Neural crest cell (in vitro differentiated cells): ENCODE measurements around the gene PI16. TPM values are rescaled to one million over a fixed set of nuclear protein-coding genes. Genes with fewer than 3 reads are reported as not detected.

Source experiments
- DNase-seq: peaks from one replicate; pipeline ENCODE4 v3.0.0; 2021; ENCODE audit warnings: low read depth, mixed read lengths, low spot score
- H3K27ac Mint-ChIP-seq: one replicate; pipeline ENCODE4 v1.8.0; 2021; ENCODE audit warnings: mild to moderate bottlenecking, mixed read lengths; ENCODE audit not compliant: unreplicated experiment
- H3K27me3 Mint-ChIP-seq: 2 replicates; pipeline ENCODE4 v1.8.0; 2021; ENCODE audit warnings: low read depth, mild to moderate bottlenecking, mixed read lengths
- H3K36me3 Mint-ChIP-seq: 2 replicates; pipeline ENCODE4 v1.8.0; 2021; ENCODE audit warnings: low read depth, mild to moderate bottlenecking, mixed read lengths
- H3K4me1 Mint-ChIP-seq: 2 replicates; pipeline ENCODE4 v1.8.0; 2021; ENCODE audit warnings: mixed read lengths
- H3K4me3 Mint-ChIP-seq: one replicate; pipeline ENCODE4 v1.8.0; 2021; ENCODE audit warnings: mild to moderate bottlenecking, mixed read lengths
- H3K9me3 Mint-ChIP-seq: 2 replicates; pipeline ENCODE4 v1.8.0; 2021; ENCODE audit warnings: mixed read lengths
- CTCF ChIP-seq: fragments of 200-600 bp; sonication (generic); conservative IDR thresholded peaks from 2 replicates; pipeline ENCODE4 v1.5.0; 2021; ENCODE audit warnings: antibody characterized with exemption, mild to moderate bottlenecking
- total RNA-seq: library from RNA; stranded (reverse); gene quantifications from 2 replicates; pipeline ENCODE4 v1.2.1, GENCODE V29; 2021

Gene PI16
- total RNA-seq, 1 donor from 2014 or later = not detected

GRCh38 chr6:36916126-36916525, 38.4 kb upstream of the PI16 start:
- DNase-seq = no peak
- Mint-ChIP-seq H3K36me3 (peaks cover 2% of the 10 kb centered on the region), H3K27ac (no peak overlapping the region), H3K27me3 (no peaks in the 10 kb centered on the region), H3K9me3 (no peaks in the 10 kb centered on the region), H3K4me1 (no peaks in the 10 kb centered on the region), H3K4me3 (no peak overlapping the region)
- no peak for TF ChIP-seq CTCF

- Mint-ChIP-seq H3K4me3 (no peak overlapping the region), H3K27ac (no peak overlapping the region), H3K9me3 (no peaks in the 10 kb centered on the region), H3K36me3 (peaks cover 2% of the 10 kb centered on the region), H3K27me3 (no peaks in the 10 kb centered on the region), H3K4me1 (no peaks in the 10 kb centered on the region)
- no peak for TF ChIP-seq CTCF
- no peak for DNase-seq
Measured at GRCh38 chr6:36917541-36918193, 36.9 kb upstream of the PI16 start.

GRCh38 chr6:36920049-36920448, 34.5 kb upstream of the PI16 start:
- TF ChIP-seq CTCF = no peak
- Mint-ChIP-seq H3K36me3 (peaks cover 2% of the 10 kb centered on the region), H3K27ac (no peak overlapping the region), H3K27me3 (no peaks in the 10 kb centered on the region), H3K4me1 (no peaks in the 10 kb centered on the region), H3K9me3 (no peaks in the 10 kb centered on the region), H3K4me3 (no peak overlapping the region)
- DNase-seq = no peak

- Mint-ChIP-seq H3K4me1 (no peaks in the 10 kb centered on the region), H3K4me3 (no peak overlapping the region), H3K36me3 (peaks cover 2% of the 10 kb centered on the region), H3K27ac (no peak overlapping the region), H3K9me3 (no peaks in the 10 kb centered on the region), H3K27me3 (no peaks in the 10 kb centered on the region)
- no peak for DNase-seq
- TF ChIP-seq CTCF = no peak
Measured at GRCh38 chr6:36920546-36920945, 34.0 kb upstream of the PI16 start.

- H3K36me3 Mint-ChIP-seq = peaks cover 2% of the 10 kb centered on the region
- TF ChIP-seq CTCF = no peak
- H3K9me3 Mint-ChIP-seq = no peaks in the 10 kb centered on the region
- no peaks in the 10 kb centered on the region for H3K4me1 Mint-ChIP-seq
- no peaks in the 10 kb centered on the region for H3K27me3 Mint-ChIP-seq
- no peak for DNase-seq
- peak overlapping the region; percentile 79 for H3K27ac Mint-ChIP-seq
- H3K4me3 Mint-ChIP-seq = no peak overlapping the region
Measured at GRCh38 chr6:36924131-36924530, 30.4 kb upstream of the PI16 start.
